ENCODE data around the gene GNAQ. TPM values are rescaled to one million over a fixed set of nuclear protein-coding genes. Genes with fewer than 3 reads are reported as not detected.

GNAQ gene
- total RNA-seq, 1 experiment from 2014 or later = 0.51 TPM

DNA sequence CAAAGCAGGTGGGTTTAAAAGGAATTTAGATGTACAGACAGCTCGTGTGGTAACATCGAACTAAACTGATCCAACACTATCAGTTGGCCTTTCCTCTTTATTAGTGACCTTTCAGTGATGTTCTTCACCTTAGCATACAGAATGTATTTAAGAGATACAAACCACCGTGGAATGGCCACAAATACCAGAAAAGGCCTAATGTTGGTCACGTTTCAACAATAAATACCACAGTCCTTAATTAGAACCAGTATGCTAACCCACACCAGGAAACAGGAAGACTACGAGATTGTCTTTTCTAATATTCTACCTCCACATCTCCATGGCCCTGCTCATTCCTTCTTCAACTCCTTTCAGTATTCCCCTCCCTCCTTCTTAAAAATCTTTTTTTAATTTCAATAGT is 40.4 kb downstream of the GNAQ start:
- Histone ChIP-seq H3K9me2 (replicated peaks; ENCODE audit: low read length) (no peaks in the 10 kb centered on the region), H3K36me3 (ENCODE audit: low read depth, low read length) (no peaks in the 10 kb centered on the region), H3K79me2 (ENCODE audit: low read length) (no peaks in the 10 kb centered on the region), H3K9ac (ENCODE audit: low read length) (no peak overlapping the region), H2AFZ (ENCODE audit: low read length) (no peak overlapping the region), H3K4me1 (ENCODE audit: insufficient read depth, low read length) (no peaks in the 10 kb centered on the region), H3K4me3 (ENCODE audit: low read length) (no peak overlapping the region), H3K27me3 (ENCODE audit: low read length) (no peaks in the 10 kb centered on the region), H3K4me2 (ENCODE audit: low read length) (no peak overlapping the region), H3K27ac (ENCODE audit: low read length) (no peak overlapping the region), H3F3A (ENCODE audit: low read length, unreplicated experiment) (no peaks in the 10 kb centered on the region), H3K9me3 (ENCODE audit: low read length) (no peaks in the 10 kb centered on the region), H4K20me1 (ENCODE audit: low read length) (no peaks in the 10 kb centered on the region)
- no peak for DNase-seq
- intact Hi-C loops (cut with micrococcal nuclease) = no loop called here
- ChIA-PET CTCF (no interaction called here), POLR2A (ENCODE audit: unreplicated experiment) (no interaction called here)
- BruUV-seq (replicated peaks) = no TSS peak
- TF ChIP-seq EZH2 (IDR thresholded peaks at IDR 0.05; ENCODE audit: low read length, unreplicated experiment) = no peak
- no peak for TF ChIP-seq CTCF (conservative IDR thresholded peaks at IDR 0.05; ENCODE audit: low read depth, low read length)
- TF ChIP-seq EZH2phosphoT487 (IDR thresholded peaks at IDR 0.05; ENCODE audit: borderline replicate concordance, low read length) = no peak
- no peak for ATAC-seq

DNA sequence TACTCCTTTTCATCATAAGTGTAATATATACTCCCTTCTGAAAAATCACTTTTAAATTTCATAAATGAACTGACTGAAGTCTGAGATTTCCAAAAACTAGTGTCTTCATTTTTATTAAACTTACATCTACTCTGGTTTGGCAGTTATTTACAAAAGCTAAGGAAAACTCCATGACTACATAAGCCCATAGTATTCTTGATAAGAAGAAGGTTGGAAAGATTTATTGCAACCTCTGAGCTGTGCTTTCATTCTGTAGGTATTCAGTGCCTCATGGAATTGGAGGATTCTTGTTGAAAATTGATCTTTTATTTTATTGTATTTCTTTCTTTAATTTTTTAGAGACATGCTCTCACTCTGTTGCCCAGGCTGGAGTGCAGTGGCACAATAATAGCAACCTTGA is 41.7 kb downstream of the GNAQ start:
- no TSS peak for BruUV-seq (replicated peaks)
- TF ChIP-seq EZH2 (IDR thresholded peaks at IDR 0.05; ENCODE audit: low read length, unreplicated experiment) = no peak
- no peak for TF ChIP-seq CTCF (conservative IDR thresholded peaks at IDR 0.05; ENCODE audit: low read depth, low read length)
- CTCF ChIA-PET = no interaction called here

GRCh38 chr9:77989458-77989857 is 42.2 kb downstream of the GNAQ start:
- no TSS peak for BruUV-seq (replicated peaks)
- no peak overlapping the region for H3K4me3 ChIP-seq (ENCODE audit: low read length)

More for the DNA sequence above, 41.7 kb downstream of the GNAQ start:
- Histone ChIP-seq H3K36me3 (ENCODE audit: low read depth, low read length) (no peaks in the 10 kb centered on the region), H3K4me1 (ENCODE audit: insufficient read depth, low read length) (no peaks in the 10 kb centered on the region), H2AFZ (ENCODE audit: low read length) (no peak overlapping the region), H3K79me2 (ENCODE audit: low read length) (no peaks in the 10 kb centered on the region), H3K4me3 (ENCODE audit: low read length) (no peak overlapping the region), H3K27me3 (ENCODE audit: low read length) (no peaks in the 10 kb centered on the region), H3F3A (ENCODE audit: low read length, unreplicated experiment) (no peaks in the 10 kb centered on the region), H3K4me2 (ENCODE audit: low read length) (no peak overlapping the region), H3K9me3 (ENCODE audit: low read length) (no peaks in the 10 kb centered on the region), H3K27ac (ENCODE audit: low read length) (no peak overlapping the region), H3K9ac (ENCODE audit: low read length) (no peak overlapping the region), H3K9me2 (replicated peaks; ENCODE audit: low read length) (no peaks in the 10 kb centered on the region), H4K20me1 (ENCODE audit: low read length) (no peaks in the 10 kb centered on the region)
- DNase-seq (no peak), ATAC-seq (no peak)
- intact Hi-C loops (cut with micrococcal nuclease) = no loop called here
- POLR2A ChIA-PET (ENCODE audit: unreplicated experiment) = no interaction called here

More at GRCh38 chr9:77989458-77989857, 42.2 kb downstream of the GNAQ start:
- ChIA-PET POLR2A (ENCODE audit: unreplicated experiment) (no interaction called here), CTCF (no interaction called here)
- TF ChIP-seq EZH2 (IDR thresholded peaks at IDR 0.05; ENCODE audit: low read length, unreplicated experiment) (no peak), EZH2phosphoT487 (IDR thresholded peaks at IDR 0.05; ENCODE audit: borderline replicate concordance, low read length) (no peak), CTCF (conservative IDR thresholded peaks at IDR 0.05; ENCODE audit: low read depth, low read length) (no peak)
- ATAC-seq (no peak), DNase-seq (no peak)
- H3K27me3 ChIP-seq (ENCODE audit: low read length) = no peaks in the 10 kb centered on the region
- intact Hi-C loops (cut with micrococcal nuclease) = no loop called here
- H3K9ac ChIP-seq (ENCODE audit: low read length) = no peak overlapping the region
- no peak overlapping the region for H2AFZ ChIP-seq (ENCODE audit: low read length)
- H3K36me3 ChIP-seq (ENCODE audit: low read depth, low read length) = no peaks in the 10 kb centered on the region
- H4K20me1 ChIP-seq (ENCODE audit: low read length) = no peaks in the 10 kb centered on the region
- no peaks in the 10 kb centered on the region for H3K9me3 ChIP-seq (ENCODE audit: low read length)
- H3K79me2 ChIP-seq (ENCODE audit: low read length) = no peaks in the 10 kb centered on the region
- H3K27ac ChIP-seq (ENCODE audit: low read length) = no peak overlapping the region
- H3K4me1 ChIP-seq (ENCODE audit: insufficient read depth, low read length) = no peaks in the 10 kb centered on the region
- no peak overlapping the region for H3K4me2 ChIP-seq (ENCODE audit: low read length)
- no peaks in the 10 kb centered on the region for H3K9me2 ChIP-seq (replicated peaks; ENCODE audit: low read length)
- no peaks in the 10 kb centered on the region for H3F3A ChIP-seq (ENCODE audit: low read length, unreplicated experiment)
